Tibial nerve (tissue), 4 donors: ENCODE results near the gene NEDD9. TPM values are rescaled to one million over a fixed set of nuclear protein-coding genes. Genes with fewer than 3 reads are reported as not detected.

Experiments used
- DNase-seq, 2 donors: peaks; one replicate each; pipeline ENCODE4 v3.0.0-alpha.2; 2019; ENCODE audit warnings: low spot score in 2 of 2
- H3K27ac ChIP-seq, 4 donors: fragments of 200-600 bp; sonication (generic) in 3 of 4; one replicate each; pipeline ENCODE4 v1.5.1; 2017 to 2019; ENCODE audit warnings: mild to moderate bottlenecking in 1 of 4
- H3K27me3 ChIP-seq, 2 donors: fragments of 200-600 bp; sonication (generic) in 1 of 2; one replicate each; pipeline versions ENCODE4 v1.5.1 to v1.6.0; 2017 to 2019
- H3K36me3 ChIP-seq, 3 donors: fragments of 200-600 bp; sonication (generic); one replicate each; pipeline ENCODE4 v1.5.1; 2018 to 2019
- H3K4me1 ChIP-seq, 4 donors: fragments of 200-600 bp; sonication (generic) in 3 of 4; one replicate each; pipeline ENCODE4 v1.5.1; 2017 to 2019
- H3K4me3 ChIP-seq, 4 donors: fragments of 200-600 bp; sonication (generic) in 3 of 4; one replicate each; pipeline ENCODE4 v1.5.1; 2017 to 2019; ENCODE audit warnings: mild to moderate bottlenecking in 1 of 4, moderate library complexity in 1 of 4
- H3K9me3 ChIP-seq, 4 donors: fragments of 200-600 bp; sonication (generic) in 3 of 4; one replicate each; pipeline ENCODE4 v1.5.1; 2017 to 2019
- CTCF ChIP-seq, 5 experiments: fragments of 200-600 bp in 3 of 5; fragments of 450-650 bp in 2 of 5; sonication (generic) in 3 of 5; IDR thresholded peaks; one replicate each; pipeline ENCODE4 v1.5.1; 2016 to 2019; ENCODE audit warnings: antibody characterized with exemption in 5 of 5, mild to moderate bottlenecking in 3 of 5, moderate library complexity in 2 of 5
- EP300 ChIP-seq, 2 donors: sonication (generic); formaldehyde crosslinking; IDR thresholded peaks; one replicate each; pipeline ENCODE4 v1.6.1; 2017; ENCODE audit warnings: antibody characterized with exemption in 2 of 2, mild to moderate bottlenecking in 1 of 2
- POLR2A ChIP-seq, 2 donors: fragments of 450-650 bp; IDR thresholded peaks; one replicate each; pipeline ENCODE4 v1.6.1; 2017; ENCODE audit warnings: antibody characterized with exemption in 2 of 2, mild to moderate bottlenecking in 2 of 2, moderate library complexity in 2 of 2
- WGBS, 2 donors: methylation state at CpG; one replicate each; pipeline ENCODE4 v1.1.5; 2018; 5-methylcytosine and 5-hydroxymethylcytosine counted together
- total RNA-seq, 4 donors: library from RNA; depleted of rRNA; stranded (reverse); fragments of >200 nt; gene quantifications; one replicate each; pipeline ENCODE4 v1.1.0, GENCODE V29; 2016

The NEDD9 gene
- total RNA-seq, 4 donors from 2014 or later: 107 to 205 (median 130) TPM

DNA sequence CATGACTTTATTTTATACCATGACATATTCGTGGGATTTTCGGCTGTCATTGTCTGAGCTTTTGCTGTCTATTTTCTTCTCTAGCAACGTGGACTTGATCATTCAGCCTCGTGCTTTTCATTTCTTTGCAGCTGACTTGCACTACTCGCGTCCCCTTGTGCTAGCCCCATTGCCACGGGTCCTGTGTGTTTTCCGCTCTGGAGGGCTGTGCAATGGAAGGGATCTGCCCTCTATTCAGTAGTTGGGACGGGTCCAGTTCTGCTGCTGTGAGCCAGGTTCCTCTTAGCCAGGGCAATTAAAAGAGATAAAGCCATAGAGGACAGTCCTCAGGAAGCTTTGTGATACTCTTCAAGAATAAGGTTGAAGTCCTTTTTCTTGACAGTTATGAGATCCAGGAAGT lies 17.6 kb downstream of the NEDD9 start:
- H3K27ac ChIP-seq: peak overlapping the region; percentile 28 to 90 (median 84)
- peaks cover 0 to 17% (median 0%) of the 10 kb centered on the region in 3 donors for H3K36me3 ChIP-seq
- no peak for DNase-seq
- H3K9me3 ChIP-seq: no peaks in the 10 kb centered on the region
- no peaks in the 10 kb centered on the region for H3K27me3 ChIP-seq
- WGBS, 2 donors: 71 to 77% methylated on average over 9 of the region's 9 CpGs
- no peak overlapping the region for H3K4me3 ChIP-seq
- peaks cover 0 to 97% (median 76%) of the 10 kb centered on the region in 4 donors for H3K4me1 ChIP-seq
- TF ChIP-seq POLR2A (IDR thresholded peaks at IDR 0.05) (no peak), CTCF (IDR thresholded peaks at IDR 0.05) (no peak), EP300 (IDR thresholded peaks at IDR 0.05) (no peak)

DNA sequence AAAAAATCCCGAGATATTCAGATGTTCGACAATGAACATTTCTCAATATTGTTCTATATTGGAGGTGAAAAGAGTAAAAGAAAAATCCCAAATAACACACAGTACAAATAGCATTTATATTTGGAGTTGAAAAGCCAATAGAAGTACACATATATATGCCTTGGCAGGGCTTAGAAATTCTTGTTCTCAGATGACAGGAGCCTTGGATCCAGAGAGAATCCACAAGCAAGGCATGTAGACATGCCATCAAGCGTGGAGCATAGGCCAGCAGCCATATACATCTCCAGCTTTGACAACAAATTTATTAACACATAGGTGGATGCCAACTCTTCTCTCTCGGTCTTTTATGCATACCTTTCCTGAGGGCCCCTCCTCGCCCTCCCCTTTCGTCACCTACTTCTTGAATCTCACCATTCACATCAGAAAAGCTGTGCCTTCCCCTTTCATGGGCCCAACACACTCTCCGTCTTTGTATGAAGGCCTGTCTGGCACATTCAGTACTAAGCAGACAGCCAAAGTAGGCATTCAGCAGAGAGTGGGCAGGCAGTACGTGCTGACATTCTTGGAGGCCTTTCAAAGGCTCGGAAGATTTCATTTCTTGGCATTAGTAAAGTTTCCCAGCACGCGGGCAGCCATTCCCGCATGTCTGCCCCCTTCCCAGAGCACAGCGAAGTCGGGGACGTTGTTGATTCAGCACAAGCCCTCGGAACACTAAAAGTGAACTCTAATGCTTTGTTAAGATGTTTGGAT lies 18.2 kb downstream of the NEDD9 start:
- no peak for DNase-seq
- Histone ChIP-seq H3K4me3 (no peak overlapping the region), H3K4me1 (peaks cover 0 to 97% (median 74%) of the 10 kb centered on the region in 4 donors), H3K27me3 (no peaks in the 10 kb centered on the region), H3K27ac (peak overlapping the region; percentile 65 to 90 (median 84)), H3K9me3 (no peaks in the 10 kb centered on the region), H3K36me3 (peaks cover 0 to 19% (median 0%) of the 10 kb centered on the region in 3 donors)
- 65 to 66% methylated on average over 15 to 16 of the region's 16 CpGs for WGBS, 2 donors
- no peak for TF ChIP-seq POLR2A (IDR thresholded peaks at IDR 0.05)
- peak; percentile 43 to 97 for TF ChIP-seq EP300 (IDR thresholded peaks at IDR 0.05)

DNA sequence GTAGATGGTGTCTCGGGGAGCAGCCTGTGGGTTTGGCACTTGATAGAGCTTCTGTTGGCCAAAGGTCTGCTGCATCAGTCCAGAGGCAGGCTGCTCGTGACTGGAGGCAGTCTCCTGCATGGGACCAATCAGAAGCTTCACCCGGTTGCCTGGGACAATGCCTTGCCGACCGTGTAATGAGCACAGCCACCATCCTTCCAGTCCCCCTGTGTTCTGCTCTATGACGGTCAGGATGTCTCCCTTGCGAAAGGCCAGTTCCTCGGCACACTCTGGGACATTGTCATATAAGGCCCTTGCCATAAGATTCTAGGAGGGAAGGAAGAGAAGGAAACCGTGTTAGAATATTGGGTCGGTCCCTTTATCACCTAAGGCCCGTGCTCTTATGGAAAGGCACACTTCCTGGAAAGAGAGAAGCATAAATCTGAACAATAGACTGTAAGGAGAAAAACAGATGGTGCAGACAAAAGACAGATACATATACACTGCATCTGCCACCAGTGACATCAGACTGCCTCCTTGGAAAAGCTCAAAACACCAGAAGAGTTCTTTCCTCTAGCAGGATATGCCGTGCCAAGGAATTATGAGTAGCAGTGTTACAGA lies 18.9 kb downstream of the NEDD9 start:
- Histone ChIP-seq H3K36me3 (peaks cover 0 to 21% (median 0%) of the 10 kb centered on the region in 3 donors), H3K27ac (peak overlapping the region; percentile 65 to 90 (median 84)), H3K4me1 (peaks cover 0 to 98% (median 76%) of the 10 kb centered on the region in 4 donors), H3K27me3 (no peaks in the 10 kb centered on the region), H3K4me3 (no peak overlapping the region), H3K9me3 (no peaks in the 10 kb centered on the region)
- no peak for DNase-seq
- 77 to 81% methylated on average over 12 of the region's 12 CpGs for WGBS, 2 donors
- TF ChIP-seq EP300 (IDR thresholded peaks at IDR 0.05) (peak in 1 of 2 donors; percentile 4), CTCF (IDR thresholded peaks at IDR 0.05) (no peak)

DNA sequence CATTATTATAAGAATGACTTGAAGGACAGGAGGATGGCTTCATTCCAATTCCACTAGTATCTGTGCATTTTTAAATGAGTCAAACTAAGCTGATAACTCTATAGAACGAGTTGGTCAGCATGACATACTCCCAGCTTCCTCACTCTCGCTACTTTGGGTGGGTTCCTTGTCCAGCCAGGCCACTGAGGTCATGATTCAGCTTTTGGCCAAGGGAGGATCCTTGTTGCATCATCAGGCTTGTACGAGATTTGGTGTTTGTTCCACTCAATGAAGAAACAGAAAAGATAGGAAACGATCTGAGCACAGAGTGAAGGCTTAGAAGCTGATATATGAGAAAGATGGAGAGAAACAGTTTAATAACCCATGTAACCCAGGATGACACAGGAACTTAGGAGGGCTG lies 19.8 kb downstream of the NEDD9 start:
- H3K4me1 ChIP-seq: peaks cover 0 to 98% (median 72%) of the 10 kb centered on the region in 4 donors
- H3K9me3 ChIP-seq: no peaks in the 10 kb centered on the region
- H3K27me3 ChIP-seq: no peaks in the 10 kb centered on the region
- TF ChIP-seq EP300 (IDR thresholded peaks at IDR 0.05) (peak in 1 of 2 donors; percentile 84), POLR2A (IDR thresholded peaks at IDR 0.05) (no peak), CTCF (IDR thresholded peaks at IDR 0.05) (no peak)
- WGBS, 2 donors: 30 to 35% methylated on average over 4 of the region's 4 CpGs
- H3K27ac ChIP-seq: peak overlapping the region in 3 of 4 donors; percentile 82 to 90 (median 87)
- H3K4me3 ChIP-seq: no peak overlapping the region
- peak in 1 of 2 donors; percentile 73 for DNase-seq
- peaks cover 0 to 21% (median 0%) of the 10 kb centered on the region in 3 donors for H3K36me3 ChIP-seq

GRCh38 chr6:11211254-11211653 lies 21.2 kb downstream of the NEDD9 start:
- no peak overlapping the region for H3K4me3 ChIP-seq
- 66 to 79% methylated on average over 2 of the region's 2 CpGs for WGBS, 2 donors

More at GRCh38 chr6:11211254-11211653, 21.2 kb downstream of the NEDD9 start:
- peaks cover 0 to 21% (median 0%) of the 10 kb centered on the region in 3 donors for H3K36me3 ChIP-seq
- peak in 1 of 2 donors; percentile 30 for TF ChIP-seq EP300 (IDR thresholded peaks at IDR 0.05)
- no peak for TF ChIP-seq POLR2A (IDR thresholded peaks at IDR 0.05)
- no peak for TF ChIP-seq CTCF (IDR thresholded peaks at IDR 0.05)
- H3K27ac ChIP-seq: peak overlapping the region in 3 of 4 donors; percentile 45 to 90 (median 87)
- H3K27me3 ChIP-seq: no peaks in the 10 kb centered on the region
- H3K4me1 ChIP-seq: peaks cover 4 to 98% (median 74%) of the 10 kb centered on the region in 4 donors
- H3K9me3 ChIP-seq: no peaks in the 10 kb centered on the region
- DNase-seq: no peak
